AG04450 (cell line): Measurements from ENCODE around the gene AASDH. TPM values are rescaled to one million over a fixed set of nuclear protein-coding genes. Genes with fewer than 3 reads are reported as not detected.

Experiments used
- CTCF ChIA-PET: fragments of 300-600, 350-600 bp; formaldehyde crosslinking; extraction: SDS; loops from one replicate; lab custom pipeline; 2022; ENCODE audit warnings: antibody characterized with exemption, inconsistent platforms; lab: Charles Lee
- POLR2A ChIA-PET: fragments of 350-600 bp; formaldehyde crosslinking; extraction: SDS; loops from one replicate; lab custom pipeline; 2021; ENCODE audit warnings: antibody characterized with exemption, inconsistent platforms; lab: Yijun Ruan, JAX
- DNase-seq: peaks from one replicate; pipeline ENCODE4 v3.0.0-alpha.2; 2011; ENCODE audit warnings: low read depth, low spot score
- H3K27ac ChIP-seq: one replicate; pipeline ENCODE4 v1.5.1; 2012; ENCODE audit warnings: low read depth, low read length, control low read depth
- H3K27me3 ChIP-seq: one replicate; pipeline ENCODE4 v1.6.0; 2012; ENCODE audit warnings: low read length; ENCODE audit not compliant: control insufficient read depth, insufficient read depth
- H3K4me3 ChIP-seq: 2 replicates; pipeline ENCODE4 v1.5.1; 2011; ENCODE audit warnings: mild to moderate bottlenecking, low read depth, low read length, control low read depth
- H3K9me3 ChIP-seq: 2 replicates; pipeline ENCODE4 v1.5.1; 2012; ENCODE audit warnings: low read length; ENCODE audit not compliant: control insufficient read depth, insufficient read depth
- CTCF ChIP-seq: IDR thresholded peaks from 2 replicates; pipeline ENCODE4 v1.5.1; 2011; ENCODE audit warnings: low read depth, low read length, control low read depth, inconsistent platforms
- polyA plus RNA-seq: library from polyadenylated mRNA; depleted of rRNA; stranded (reverse); fragments of >200 nt; gene quantifications from 2 replicates; pipeline ENCODE4 v1.2.3, GENCODE V29; 2011

AASDH gene
- polyA plus RNA-seq, 1 experiment: 14.8 TPM

- Histone ChIP-seq H3K9me3 (no peaks in the 10 kb centered on the region), H3K27me3 (no peaks in the 10 kb centered on the region), H3K4me3 (no peak overlapping the region), H3K27ac (no peak overlapping the region)
- ChIA-PET CTCF (interaction anchor here (2.9 kb wide), 1 partner anchor 10 kb away, joined by 18 read pairs; no protein-coding TSS in a partner anchor), POLR2A (no interaction called here)
- no peak for DNase-seq
- TF ChIP-seq CTCF: no peak
These were observed 26.9 kb upstream of the AASDH start for GRCh38 chr4:56414135-56414670.

- ChIA-PET CTCF (interaction anchor here (0.7 to 3.9 kb wide), 4 partner anchors 12 to 426 kb away, joined by 3 to 16 read pairs (median 5); no protein-coding TSS in a partner anchor), POLR2A (interaction anchor here (1.1 to 1.2 kb wide), 2 partner anchors 23 to 25 kb away, joined by 6 to 7 read pairs; partner anchors contain the start of genes AASDH, PAICS and PPAT)
- Histone ChIP-seq H3K27ac (peak overlapping the region; percentile 34), H3K4me3 (peak overlapping the region; percentile 38), H3K27me3 (no peaks in the 10 kb centered on the region), H3K9me3 (no peaks in the 10 kb centered on the region)
- peak; percentile 88 for DNase-seq
- TF ChIP-seq CTCF: no peak
These were observed 23.2 kb upstream of the AASDH start for GRCh38 chr4:56410247-56411062.

GRCh38 chr4:56409511-56410090 is 22.3 kb upstream of the AASDH start:
- ChIA-PET CTCF (interaction anchor here (0.7 to 3.9 kb wide), 4 partner anchors 11 to 427 kb away, joined by 3 to 16 read pairs (median 5); no protein-coding TSS in a partner anchor), POLR2A (interaction anchor here (1.1 to 1.2 kb wide), 2 partner anchors 22 to 26 kb away, joined by 6 to 7 read pairs; partner anchors contain the start of genes AASDH, PAICS and PPAT)
- no peak overlapping the region; the same call in 1 of the 2 replicates for H3K4me3 ChIP-seq
- no peak for DNase-seq
- no peaks in the 10 kb centered on the region for H3K27me3 ChIP-seq
- TF ChIP-seq CTCF: no peak
- no peak overlapping the region for H3K27ac ChIP-seq
- no peaks in the 10 kb centered on the region for H3K9me3 ChIP-seq

- H3K27ac ChIP-seq: no peak overlapping the region
- POLR2A ChIA-PET: interaction anchor here (0.7 kb wide), 1 partner anchor 22 kb away, joined by 6 read pairs; the partner anchor contains the start of gene AASDH
These were observed 21.7 kb upstream of the AASDH start for GRCh38 chr4:56408978-56409377.

More at GRCh38 chr4:56408978-56409377, 21.7 kb upstream of the AASDH start:
- CTCF ChIA-PET: interaction anchor here (1.1 kb wide), 1 partner anchor 26 kb away, joined by 3 read pairs; the partner anchor contains the start of genes PAICS and PPAT
- Histone ChIP-seq H3K27me3 (no peaks in the 10 kb centered on the region), H3K4me3 (no peak overlapping the region), H3K9me3 (no peaks in the 10 kb centered on the region)
- TF ChIP-seq CTCF: no peak
- no peak for DNase-seq
